ENCODE results near the gene DENND6A. TPM values are rescaled to one million over a fixed set of nuclear protein-coding genes. Genes with fewer than 3 reads are reported as not detected.

Gene DENND6A
- total RNA-seq, 1 donor from 2014 or later, result 35.4 TPM

- Histone ChIP-seq H3K79me2 (ENCODE audit: low read depth) (peaks cover 97% of the 10 kb centered on the region), H3K9me3 (ENCODE audit: low read depth) (no peaks in the 10 kb centered on the region), H3K27ac (no peak overlapping the region), H3K4me2 (no peak overlapping the region), H3K9ac (no peak overlapping the region), H3K4me3 (no peak overlapping the region), H2AFZ (replicated peaks) (no peak overlapping the region), H3K4me1 (peaks cover 10% of the 10 kb centered on the region), H3K27me3 (no peaks in the 10 kb centered on the region), H3K36me3 (peaks cover 5% of the 10 kb centered on the region), H4K20me1 (ENCODE audit: low read depth) (peaks cover 82% of the 10 kb centered on the region), H3F3A (ENCODE audit: low read depth) (peaks cover 13% of the 10 kb centered on the region)
- DNase-seq (ENCODE audit: low spot score), result no peak
- no peak overlapping the region for H3K4me3 Mint-ChIP-seq
- H3K36me3 Mint-ChIP-seq, result peaks cover 8% of the 10 kb centered on the region
- no peaks in the 10 kb centered on the region for H3K27me3 Mint-ChIP-seq (ENCODE audit: insufficient read depth, low read depth)
- H3K9me3 Mint-ChIP-seq, result no peaks in the 10 kb centered on the region
- peaks cover 19% of the 10 kb centered on the region for H3K4me1 Mint-ChIP-seq
- no peak overlapping the region for H3K27ac Mint-ChIP-seq
- TF ChIP-seq CTCF (IDR thresholded peaks at IDR 0.05) (no peak), EZH2phosphoT487 (IDR thresholded peaks at IDR 0.05) (no peak), EZH2 (IDR thresholded peaks at IDR 0.05) (no peak)
These were observed 100.6 kb downstream of the DENND6A start for GRCh38 chr3:57592306-57592705.

GRCh38 chr3:57587905-57588304 lies 105.0 kb downstream of the DENND6A start:
- Histone ChIP-seq H3K4me3 (no peak overlapping the region), H3K27ac (no peak overlapping the region), H4K20me1 (ENCODE audit: low read depth) (peaks cover 79% of the 10 kb centered on the region), H3F3A (ENCODE audit: low read depth) (no peaks in the 10 kb centered on the region), H3K36me3 (no peaks in the 10 kb centered on the region), H3K27me3 (no peaks in the 10 kb centered on the region), H3K79me2 (ENCODE audit: low read depth) (peaks cover 100% of the 10 kb centered on the region), H2AFZ (replicated peaks) (no peak overlapping the region), H3K9me3 (ENCODE audit: low read depth) (no peaks in the 10 kb centered on the region), H3K4me1 (no peaks in the 10 kb centered on the region), H3K4me2 (no peak overlapping the region), H3K9ac (no peak overlapping the region)
- Mint-ChIP-seq H3K4me3 (no peak overlapping the region), H3K9me3 (no peaks in the 10 kb centered on the region), H3K4me1 (no peaks in the 10 kb centered on the region), H3K27me3 (ENCODE audit: insufficient read depth, low read depth) (no peaks in the 10 kb centered on the region), H3K36me3 (peaks cover 16% of the 10 kb centered on the region), H3K27ac (no peak overlapping the region)
- TF ChIP-seq EZH2phosphoT487 (IDR thresholded peaks at IDR 0.05) (no peak), EZH2 (IDR thresholded peaks at IDR 0.05) (no peak), CTCF (IDR thresholded peaks at IDR 0.05) (no peak)
- DNase-seq (ENCODE audit: low spot score), result no peak

GRCh38 chr3:57586778-57587177 lies 106.1 kb downstream of the DENND6A start:
- H3K27me3 ChIP-seq, result no peaks in the 10 kb centered on the region
- H3F3A ChIP-seq (ENCODE audit: low read depth), result no peaks in the 10 kb centered on the region
- no peak overlapping the region for H2AFZ ChIP-seq (replicated peaks)
- Mint-ChIP-seq H3K27me3 (ENCODE audit: insufficient read depth, low read depth) (no peaks in the 10 kb centered on the region), H3K4me1 (no peaks in the 10 kb centered on the region), H3K36me3 (peaks cover 16% of the 10 kb centered on the region), H3K27ac (no peak overlapping the region), H3K9me3 (no peaks in the 10 kb centered on the region), H3K4me3 (no peak overlapping the region)
- no peaks in the 10 kb centered on the region for H3K9me3 ChIP-seq (ENCODE audit: low read depth)
- peaks cover 100% of the 10 kb centered on the region for H3K79me2 ChIP-seq (ENCODE audit: low read depth)
- DNase-seq (ENCODE audit: low spot score), result no peak
- no peaks in the 10 kb centered on the region for H3K36me3 ChIP-seq
- no peaks in the 10 kb centered on the region for H3K4me1 ChIP-seq
- TF ChIP-seq CTCF (IDR thresholded peaks at IDR 0.05) (no peak), EZH2phosphoT487 (IDR thresholded peaks at IDR 0.05) (no peak)
- no peak overlapping the region for H3K4me3 ChIP-seq
- H4K20me1 ChIP-seq (ENCODE audit: low read depth), result peaks cover 71% of the 10 kb centered on the region
- H3K9ac ChIP-seq, result no peak overlapping the region
- no peak overlapping the region for H3K27ac ChIP-seq
- H3K4me2 ChIP-seq, result no peak overlapping the region

Measured in neural progenitor cell (in vitro differentiated cells).